AG08395 (cell line): ENCODE data around the gene GJC2.

Source experiments
- DNase-seq: peaks from one replicate; pipeline ENCODE4 v3.0.0; 2012; ENCODE audit warnings: mixed read lengths, low spot score

GJC2 gene

DNA sequence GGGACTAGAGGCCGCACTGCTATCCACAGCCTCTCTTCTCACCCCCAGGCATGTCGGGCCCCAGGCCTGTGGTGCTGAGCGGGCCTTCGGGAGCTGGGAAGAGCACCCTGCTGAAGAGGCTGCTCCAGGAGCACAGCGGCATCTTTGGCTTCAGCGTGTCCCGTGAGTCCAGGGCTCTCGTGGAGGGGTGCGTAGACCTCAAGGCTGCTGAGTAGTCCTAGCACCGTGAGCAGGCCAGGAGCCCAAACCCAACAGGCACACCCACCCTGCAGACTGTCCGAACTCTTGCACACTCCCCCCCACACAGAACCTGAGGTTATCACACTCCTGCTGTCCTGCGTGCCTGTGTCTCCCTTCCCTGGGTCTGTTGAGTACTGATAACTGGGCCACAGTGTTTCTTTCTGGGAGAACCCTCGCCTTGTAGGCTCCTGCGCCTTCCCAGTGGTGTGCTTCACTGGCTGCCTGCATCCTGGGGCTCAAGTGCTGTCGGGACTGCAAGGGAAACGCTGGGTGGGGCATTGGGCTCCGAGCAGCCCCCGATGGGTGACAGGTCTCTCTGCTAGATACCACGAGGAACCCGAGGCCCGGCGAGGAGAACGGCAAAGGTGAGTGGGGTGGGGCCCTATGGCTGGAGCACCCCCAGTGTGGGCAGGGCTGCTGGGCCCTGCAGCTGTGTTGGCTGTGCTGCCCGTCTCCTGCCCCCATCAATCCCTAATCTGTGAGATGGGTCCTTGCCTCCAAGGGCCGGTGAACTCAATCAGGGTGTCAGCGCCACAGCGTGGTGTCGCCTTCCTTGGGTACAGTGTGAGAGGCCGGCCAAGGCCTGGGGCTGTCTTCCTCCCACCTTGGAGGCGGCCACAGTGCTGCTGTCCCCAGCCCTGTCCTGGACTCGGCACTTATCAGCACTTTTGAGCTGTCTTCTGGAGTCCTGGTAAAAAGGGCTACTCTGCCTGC, 4.0 kb upstream of the GJC2 start:
- DNase-seq: no peak

DNA sequence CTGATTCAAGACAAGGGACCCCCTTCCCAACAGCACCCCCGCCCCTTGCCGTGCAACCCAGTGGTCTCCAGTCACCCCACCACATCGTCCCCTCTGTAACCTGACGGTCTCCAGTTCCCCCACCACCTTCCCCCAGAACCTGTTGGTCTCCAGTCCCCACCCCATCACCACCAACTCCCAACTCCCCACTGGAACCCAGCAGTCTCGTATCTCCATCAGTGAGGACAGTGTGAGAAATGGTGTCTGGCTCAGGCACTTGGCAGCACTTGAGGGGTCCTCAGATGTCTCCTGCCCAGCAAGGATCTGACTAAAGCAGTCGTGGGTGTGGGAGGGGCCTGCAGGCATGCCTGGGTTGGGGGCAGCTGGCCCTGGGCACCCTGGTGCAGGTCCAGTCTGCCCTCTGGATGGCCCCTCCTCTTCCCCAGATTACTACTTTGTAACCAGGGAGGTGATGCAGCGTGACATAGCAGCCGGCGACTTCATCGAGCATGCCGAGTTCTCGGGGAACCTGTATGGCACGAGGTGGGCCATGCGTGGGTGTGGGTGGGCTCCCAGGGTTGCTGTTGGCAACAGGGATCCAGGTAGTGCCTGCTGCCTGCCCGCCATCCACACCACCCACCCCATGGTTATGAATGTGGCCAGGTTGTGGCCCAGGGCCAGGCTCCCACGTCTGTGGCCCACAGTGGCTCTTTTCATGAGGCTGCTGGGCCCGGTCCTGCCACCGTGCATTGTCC, 3.1 kb upstream of the GJC2 start:
- DNase-seq: no peak

DNA sequence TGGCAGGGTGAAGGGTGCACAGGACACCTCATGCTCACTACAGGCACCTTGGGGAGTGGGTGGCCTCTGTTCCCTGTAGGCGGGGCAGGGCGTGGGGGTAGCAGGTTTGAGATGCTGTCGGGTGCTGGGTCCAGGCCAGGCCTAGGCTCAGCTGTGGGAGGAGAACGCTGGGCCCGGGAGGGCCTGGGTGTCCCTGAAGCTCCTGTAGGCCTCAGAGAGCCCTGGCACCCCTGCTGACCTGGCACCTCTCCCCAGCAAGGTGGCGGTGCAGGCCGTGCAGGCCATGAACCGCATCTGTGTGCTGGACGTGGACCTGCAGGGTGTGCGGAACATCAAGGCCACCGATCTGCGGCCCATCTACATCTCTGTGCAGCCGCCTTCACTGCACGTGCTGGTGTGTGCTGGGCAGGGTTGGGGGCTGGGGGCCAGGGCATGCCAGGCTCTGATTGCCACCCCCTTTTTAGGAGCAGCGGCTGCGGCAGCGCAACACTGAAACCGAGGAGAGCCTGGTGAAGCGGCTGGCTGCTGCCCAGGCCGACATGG, 2.5 kb upstream of the GJC2 start:
- DNase-seq: no peak

DNA sequence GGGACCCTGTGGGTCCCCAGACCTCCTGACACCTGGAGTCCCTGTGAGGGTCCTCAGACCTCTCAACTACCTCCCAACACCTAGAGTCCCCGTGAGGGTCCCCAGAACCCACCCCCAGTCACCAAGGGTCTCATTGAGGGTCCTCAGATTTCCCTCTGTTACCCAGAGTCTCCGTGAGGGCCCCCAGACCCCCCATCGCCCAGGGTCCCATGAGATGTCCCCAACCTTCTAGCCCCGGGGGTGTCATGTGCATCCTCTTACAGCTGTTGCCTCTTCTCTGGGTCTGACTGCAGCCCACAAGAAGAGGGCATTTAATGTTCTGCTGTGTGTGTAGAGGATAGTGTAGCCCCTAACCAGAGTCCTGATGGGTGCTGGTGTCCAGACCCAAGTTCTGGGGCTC, 2.0 kb upstream of the GJC2 start:
- DNase-seq: no peak

DNA sequence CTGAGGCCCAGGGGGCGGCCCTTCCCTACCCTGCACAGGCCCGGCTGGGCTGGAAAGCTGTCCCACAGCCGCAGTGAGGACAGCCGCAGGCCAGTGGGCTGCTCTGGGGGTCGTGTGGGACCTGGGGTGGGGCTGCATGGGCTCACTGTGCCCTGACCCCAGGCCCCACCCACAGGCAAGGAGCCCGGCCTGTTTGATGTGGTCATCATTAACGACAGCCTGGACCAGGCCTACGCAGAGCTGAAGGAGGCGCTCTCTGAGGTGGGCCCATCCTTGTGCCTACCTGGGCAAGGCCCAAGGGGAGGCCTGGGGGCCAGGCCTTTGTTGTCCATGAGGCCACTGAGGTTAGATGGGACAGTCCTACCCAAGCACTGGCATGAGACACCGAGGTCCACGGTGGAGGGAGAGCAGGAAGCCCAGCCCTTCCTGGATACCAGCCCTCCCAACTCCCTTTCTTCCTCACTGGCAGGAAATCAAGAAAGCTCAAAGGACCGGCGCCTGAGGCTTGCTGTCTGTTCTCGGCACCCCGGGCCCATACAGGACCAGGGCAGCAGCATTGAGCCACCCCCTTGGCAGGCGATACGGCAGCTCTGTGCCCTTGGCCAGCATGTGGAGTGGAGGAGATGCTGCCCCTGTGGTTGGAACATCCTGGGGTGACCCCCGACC, 1.4 kb upstream of the GJC2 start:
- DNase-seq: peak; percentile 32

DNA sequence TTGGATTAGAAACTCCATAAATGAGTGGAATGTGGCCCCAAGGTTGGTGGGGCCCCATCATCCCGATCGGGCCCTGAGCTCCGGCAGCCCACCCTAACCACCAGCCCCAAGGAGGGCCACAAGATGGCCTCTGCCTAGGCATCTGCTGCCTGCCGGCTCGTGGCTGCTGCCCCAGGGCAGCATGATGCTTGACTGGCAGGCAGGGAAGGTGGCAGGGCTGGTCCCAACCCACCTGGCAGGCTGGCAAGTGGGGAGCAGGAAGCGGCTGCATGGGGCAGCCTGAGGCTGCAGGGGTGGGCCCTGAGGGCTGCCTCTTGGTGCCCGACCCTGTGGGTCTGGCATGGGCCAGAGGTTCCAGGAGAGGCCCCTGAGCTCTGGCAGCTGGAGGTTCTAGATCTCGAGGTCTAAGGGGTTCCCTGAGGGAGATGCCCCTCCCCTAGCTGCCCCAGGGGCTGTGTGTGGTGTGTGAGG, 760 bp upstream of the GJC2 start:
- no peak for DNase-seq

DNA sequence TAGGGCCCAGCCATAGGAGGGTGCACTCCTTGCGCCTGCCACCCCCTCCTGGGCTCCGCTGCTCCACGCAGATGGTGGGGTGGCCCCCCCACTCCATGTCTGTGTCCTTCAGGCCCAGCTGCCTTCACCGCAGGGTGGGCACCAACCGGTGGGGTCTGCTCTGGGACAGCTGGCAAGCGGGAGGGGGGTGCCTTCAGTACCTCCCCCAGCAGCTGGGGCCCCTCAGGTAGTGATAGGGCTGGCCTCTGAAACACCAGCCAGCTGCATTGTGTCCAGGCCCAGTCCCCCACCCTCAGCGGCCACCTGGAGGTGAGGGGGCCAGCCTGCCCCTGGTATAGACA, 360 bp downstream of the GJC2 start:
- DNase-seq: no peak

DNA sequence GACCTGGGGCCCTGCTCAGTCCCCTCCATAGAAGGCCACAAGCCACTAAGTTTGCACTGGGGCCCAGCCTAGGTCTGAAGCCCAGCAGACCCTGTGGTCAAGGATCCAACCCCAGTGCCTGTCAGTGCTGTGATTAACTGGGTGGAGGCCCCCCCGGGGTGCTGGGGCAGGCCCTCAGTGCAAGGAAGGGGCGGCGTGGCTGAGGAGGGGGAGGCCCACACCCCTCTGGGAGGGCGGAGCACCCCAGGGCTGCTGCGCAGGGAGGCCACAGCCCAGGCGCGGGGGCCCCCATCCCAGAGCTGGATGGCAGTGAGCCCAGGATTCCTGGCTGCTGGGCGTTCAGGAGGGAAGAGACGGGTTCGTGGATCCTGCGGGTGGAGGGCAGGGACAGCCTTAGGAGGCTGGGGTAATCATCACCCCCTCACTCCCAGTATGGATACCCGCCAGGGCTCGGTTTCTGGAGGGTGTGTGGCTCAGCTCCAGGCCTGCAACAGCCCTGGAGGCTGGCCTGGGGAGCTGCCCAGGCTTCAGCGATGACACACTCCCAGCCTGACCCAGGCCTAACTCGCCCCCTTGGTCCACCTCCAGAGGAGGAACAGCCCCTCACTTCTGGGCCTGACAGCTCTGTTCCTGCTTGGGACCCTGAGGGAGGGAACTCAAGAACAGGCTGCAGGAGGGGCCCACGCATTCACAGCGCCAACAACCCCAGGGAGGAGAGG, 890 bp downstream of the GJC2 start:
- DNase-seq: peak; percentile 93

DNA sequence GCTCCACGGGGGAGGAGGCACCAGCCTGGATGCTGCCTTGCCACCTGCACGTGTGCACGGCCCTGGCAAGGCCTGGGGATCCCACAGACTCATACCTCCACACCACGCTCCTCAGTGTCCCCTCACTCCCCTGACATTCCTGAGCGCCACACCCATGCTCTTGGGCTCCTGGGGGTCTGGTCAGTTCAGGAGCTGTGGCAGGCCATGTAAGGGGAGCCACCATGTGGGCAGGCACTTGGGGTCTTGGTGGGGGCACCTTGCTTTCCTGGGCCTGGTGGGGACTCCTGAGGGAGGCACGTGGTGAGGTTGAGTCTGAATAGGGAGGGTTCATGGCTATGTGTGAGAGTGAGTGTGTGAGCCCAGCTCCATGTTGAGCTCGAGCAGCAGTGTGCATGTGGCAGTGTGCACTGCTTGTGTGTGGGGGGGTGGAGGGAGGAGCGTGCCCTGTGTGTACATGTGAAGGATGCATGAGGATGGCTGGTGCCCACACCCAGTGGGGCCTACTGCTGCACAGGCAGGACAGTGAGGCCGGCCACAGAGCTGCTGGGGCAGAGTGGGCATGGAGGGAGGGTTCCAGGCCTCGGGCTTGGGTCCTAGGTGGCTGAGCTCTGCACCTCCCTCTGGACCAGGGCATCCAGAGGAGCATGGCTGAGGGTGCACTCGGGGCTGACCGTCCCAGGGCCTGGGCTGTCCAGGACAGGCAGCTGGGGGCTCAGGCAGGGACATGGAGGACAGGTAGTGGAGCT, 1.6 kb downstream of the GJC2 start:
- DNase-seq: no peak

DNA sequence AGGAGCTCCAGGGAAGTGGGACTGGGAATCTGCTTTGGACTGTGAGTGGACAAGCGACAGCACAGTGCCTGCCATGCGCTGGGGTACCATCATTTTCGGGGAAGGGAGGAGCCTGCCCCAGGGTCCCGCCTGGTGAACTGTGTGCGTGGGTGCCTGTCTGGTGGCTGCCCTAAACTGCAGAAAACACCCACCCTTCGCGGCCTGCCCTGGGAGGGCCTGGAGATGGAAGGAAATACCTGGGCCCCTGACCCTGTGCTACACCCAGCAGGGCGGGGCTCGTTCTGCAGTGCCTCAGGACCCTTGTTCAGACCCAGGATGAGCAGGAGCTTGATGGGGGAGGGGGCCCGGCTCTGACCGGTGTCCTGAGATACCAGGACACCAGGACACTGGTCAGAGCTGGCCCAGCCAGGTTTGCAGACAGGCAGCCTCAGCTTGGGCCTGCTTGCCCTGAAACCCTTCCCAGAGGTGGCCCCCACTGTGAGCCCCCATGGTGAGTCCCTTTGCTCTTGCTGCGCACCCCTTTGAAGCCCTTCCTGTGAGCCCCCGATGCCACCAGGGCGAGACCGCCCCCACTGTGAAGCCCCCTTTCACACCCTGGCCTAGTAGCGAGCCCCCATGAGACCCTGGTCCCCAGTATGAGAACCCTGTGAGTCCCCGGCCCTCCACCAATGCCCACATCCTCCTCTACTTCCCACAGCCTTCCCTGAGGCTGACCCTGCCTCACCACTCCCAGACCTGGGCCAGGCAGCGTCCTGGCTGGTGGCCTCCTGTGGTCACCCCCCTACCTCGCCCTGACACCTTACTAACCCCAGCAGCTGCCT, 2.6 kb downstream of the GJC2 start:
- no peak for DNase-seq

DNA sequence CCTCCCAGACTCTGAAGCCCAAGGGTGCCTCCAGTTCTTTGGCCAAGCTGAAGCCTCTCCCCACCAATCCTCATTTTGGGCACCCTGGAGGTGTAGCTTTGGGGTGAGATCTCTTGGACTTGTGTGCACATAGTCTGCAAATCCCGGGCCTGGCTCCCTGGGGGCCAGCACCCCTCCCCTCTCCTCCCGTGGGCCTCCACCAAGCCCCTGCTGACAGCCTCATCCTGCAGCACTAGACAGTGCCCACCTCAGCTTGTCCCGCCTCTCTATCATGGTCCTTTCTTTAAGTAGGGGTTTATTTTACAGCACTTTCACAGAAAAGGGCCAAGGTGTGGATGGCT, 3.2 kb downstream of the GJC2 start:
- DNase-seq: no peak

DNA sequence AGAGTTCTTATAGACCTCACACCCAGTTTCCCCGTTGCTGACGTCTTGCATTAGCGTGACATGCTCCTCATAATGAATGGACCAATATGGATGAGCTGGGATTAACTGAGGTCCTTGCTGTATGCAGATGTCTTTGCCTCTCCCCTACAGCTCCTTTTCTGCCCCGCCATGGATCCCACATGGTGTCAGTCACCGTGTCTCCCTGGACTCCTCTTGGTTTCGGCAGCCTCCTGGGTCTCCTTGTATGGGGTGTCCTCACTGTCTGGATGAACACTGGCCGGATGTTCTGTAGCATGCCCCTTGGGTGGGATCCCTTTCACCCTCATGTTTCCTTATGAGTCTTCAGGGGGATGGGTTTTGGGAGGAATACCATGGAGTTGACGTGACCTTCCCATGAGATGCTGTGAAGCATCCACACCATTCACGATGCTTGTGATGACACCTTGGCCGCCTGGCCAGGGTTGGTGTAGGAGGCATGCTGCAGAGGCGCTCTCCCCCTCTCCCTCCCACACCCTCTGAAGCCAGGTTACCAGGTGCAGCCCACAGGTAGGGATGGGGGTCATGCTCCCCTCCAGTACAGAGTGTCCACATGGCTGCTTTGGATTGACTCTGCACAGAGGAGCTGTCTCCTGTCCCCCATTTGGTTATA, 4.4 kb downstream of the GJC2 start:
- DNase-seq: no peak

DNA sequence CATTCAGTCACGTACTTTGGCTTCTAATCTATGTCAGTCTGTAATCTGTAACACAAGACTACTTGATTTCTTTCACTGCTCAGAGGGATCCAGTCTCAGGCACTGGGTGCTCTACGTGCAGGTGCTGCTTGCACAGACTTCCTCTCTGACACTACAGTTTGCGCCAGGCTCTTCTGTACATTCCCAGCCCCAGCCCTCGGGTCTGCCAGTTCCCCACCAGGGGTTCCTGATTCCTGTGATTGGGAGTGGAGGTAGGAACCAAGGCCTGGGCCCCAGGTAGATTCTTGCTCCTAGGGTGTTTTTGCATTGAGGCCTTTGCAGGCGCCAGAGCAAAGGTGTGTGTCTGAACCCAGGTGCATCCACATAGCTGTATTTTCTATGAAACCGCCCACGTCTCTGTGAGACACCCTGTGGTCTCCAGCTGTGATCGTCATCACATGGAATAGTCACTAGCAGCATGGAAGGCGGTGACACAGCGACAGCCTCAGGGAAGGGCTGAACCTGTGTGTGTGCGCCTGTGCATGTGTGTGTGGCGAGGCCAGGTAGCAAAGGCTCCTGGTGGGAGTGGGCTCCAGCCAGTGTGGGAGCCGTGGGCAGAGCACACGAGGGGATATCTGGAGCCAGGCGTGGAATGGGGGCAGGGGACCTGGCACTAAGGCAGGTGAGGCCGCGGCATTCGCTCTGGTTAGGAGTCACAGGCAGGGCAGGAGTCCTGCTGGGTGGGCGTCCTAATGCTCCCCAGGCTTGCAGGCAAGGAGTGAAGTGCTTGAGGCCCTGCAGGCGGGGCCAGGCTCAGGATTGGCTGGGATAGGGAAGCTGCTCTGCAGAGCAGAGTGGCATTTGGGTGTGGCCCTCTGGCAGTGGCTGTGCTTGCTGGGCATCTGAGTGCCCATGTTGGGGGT, 5.2 kb downstream of the GJC2 start:
- DNase-seq: no peak

DNA sequence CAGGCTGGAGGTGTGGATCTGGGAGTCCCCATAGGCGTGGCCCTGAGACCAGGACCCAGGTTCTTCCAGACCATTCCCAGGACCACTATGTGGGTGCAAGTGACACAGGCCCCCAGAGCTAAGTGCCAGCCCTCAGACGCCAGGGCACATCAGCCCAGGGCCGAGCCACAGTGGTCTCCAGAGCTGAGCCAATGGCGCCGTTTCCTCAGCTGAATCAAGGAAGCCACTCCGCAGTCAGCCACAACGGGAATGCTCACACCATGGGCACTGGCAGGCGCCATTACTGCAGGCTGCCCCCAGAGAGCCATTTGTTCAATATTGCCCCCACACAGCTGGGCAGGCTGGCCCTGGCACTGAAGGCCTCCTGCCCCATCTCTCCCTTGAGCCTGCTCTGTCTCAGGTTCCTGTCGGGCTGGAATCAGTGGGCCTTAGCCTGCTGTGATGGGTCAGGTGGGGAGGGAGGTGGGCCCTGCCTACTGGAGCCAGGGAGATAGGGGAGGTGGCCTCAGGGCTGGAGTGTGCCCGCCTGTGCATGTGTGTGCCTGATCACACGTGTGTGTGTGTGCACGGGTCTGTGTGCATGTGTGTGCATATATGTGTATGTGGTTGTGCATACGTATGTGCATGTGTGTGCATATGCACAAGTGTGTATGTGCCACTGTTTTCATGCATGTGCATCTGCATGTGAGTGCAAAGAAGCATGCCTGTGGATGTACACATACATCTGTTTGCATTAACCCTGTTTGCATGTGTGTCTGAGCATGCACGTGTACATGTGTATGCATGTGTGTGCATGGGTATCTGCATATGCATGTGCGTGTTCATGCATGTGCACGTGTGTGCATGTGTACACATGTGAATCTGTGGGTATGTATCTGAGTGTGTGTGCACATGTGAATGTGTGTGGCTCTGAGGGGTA, 6.1 kb downstream of the GJC2 start:
- DNase-seq: no peak

DNA sequence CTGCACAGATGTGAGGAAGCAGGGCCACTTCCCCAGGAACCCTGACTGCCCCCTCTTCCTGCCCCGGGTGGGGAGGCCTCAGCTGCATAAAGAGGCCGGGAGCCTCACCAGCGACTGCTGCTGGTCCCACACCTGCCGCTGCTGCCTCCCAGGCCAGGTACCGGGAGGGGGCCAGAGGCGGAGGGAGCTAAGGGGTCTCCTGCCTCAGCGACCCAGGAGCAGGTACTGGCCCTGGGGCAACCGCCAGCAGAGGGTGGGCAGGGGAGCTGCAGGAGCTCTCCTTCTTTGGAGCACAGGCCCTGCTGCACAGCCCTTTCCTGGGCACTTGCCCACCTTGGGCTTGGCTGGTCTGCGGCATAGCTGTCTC, 6.8 kb downstream of the GJC2 start:
- DNase-seq: no peak

DNA sequence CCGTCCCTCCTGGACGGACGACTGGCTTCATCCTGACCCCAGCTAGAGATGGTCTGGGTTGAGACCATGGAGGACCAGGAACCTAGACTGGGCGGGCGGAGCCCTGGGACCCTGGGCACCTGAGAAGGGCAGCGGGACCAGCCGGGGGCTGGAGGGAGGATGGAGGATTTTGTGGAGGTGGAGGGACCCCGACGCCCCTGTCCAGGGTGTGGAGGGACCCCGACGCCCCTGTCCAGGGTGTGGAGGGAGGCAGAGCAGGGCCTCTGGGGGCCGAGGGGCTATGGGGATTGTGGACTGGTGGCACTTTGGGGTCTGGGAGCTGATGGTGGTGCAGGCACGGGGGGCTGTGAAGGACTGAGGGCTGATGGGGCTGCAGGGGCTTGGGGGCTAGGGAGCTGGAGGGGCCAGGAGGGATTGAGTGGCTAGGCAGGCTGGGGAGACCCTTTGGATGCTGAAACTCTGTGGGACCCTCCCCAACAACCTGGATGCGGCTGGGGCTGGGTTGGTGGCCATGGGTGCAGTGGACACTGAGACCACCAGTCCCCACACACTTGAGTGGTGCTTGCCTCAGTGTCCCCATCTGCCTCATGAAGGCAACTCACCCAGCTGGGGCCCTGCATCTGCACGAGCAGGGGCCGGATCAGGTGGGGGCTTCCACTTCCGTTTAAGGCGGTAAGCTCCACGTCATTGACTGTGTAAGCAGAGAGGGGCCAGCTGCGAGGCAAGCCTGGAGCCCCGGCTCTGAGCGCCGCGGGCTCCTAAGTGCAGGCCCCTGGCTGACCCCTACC, 7.4 kb downstream of the GJC2 start:
- no peak for DNase-seq

DNA sequence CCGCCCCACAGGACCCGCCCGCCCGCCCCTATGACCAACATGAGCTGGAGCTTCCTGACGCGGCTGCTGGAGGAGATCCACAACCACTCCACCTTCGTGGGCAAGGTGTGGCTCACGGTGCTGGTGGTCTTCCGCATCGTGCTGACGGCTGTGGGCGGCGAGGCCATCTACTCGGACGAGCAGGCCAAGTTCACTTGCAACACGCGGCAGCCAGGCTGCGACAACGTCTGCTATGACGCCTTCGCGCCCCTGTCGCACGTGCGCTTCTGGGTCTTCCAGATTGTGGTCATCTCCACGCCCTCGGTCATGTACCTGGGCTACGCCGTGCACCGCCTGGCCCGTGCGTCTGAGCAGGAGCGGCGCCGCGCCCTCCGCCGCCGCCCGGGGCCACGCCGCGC, 8.0 kb downstream of the GJC2 start:
- DNase-seq: no peak
